Gastrocnemius medialis (tissue), 4 donors: Measurements from ENCODE around the gene NUBPL.

Source experiments
- CTCF ChIP-seq, 5 experiments: fragments of 450-650 bp in 3 of 5; fragments of 200-600 bp in 2 of 5; sonication (generic) in 2 of 5; IDR thresholded peaks in 4 of 5; conservative IDR thresholded peaks in 1 of 5; 1 replicate in 4 of 5; 2 replicates in 1 of 5; pipeline ENCODE4 v1.5.1; 2016 to 2019; ENCODE audit warnings: antibody characterized with exemption in 5 of 5, mild to moderate bottlenecking in 3 of 5, moderate library complexity in 3 of 5
- POLR2A ChIP-seq, 2 donors: fragments of 450-650 bp; IDR thresholded peaks; one replicate each; pipeline ENCODE4 v1.6.1; 2017; ENCODE audit warnings: antibody characterized with exemption in 2 of 2, mild to moderate bottlenecking in 2 of 2, moderate library complexity in 2 of 2

- no peak for TF ChIP-seq CTCF (IDR thresholded peaks at IDR 0.05 in 4 of 5, conservative IDR thresholded peaks at IDR 0.05 in 1 of 5)
- TF ChIP-seq POLR2A (IDR thresholded peaks at IDR 0.05): no peak
Measured at GRCh38 chr14:31909977-31910376, 348.8 kb downstream of the NUBPL start.
